HCT116 (cell line): Measurements from ENCODE around the gene ABCC11. TPM values are rescaled to one million over a fixed set of nuclear protein-coding genes. Genes with fewer than 3 reads are reported as not detected.
A peak's percentile ranks its signal among the peaks of the same experiment; 100 is the strongest.

Experiments
- ATAC-seq: fragments of 200-7000 bp; cut with Tn5 transposase; 2 replicates; pipeline ENCODE4 v1.9.1; 2020; ENCODE audit warnings: mild to moderate bottlenecking, moderate library complexity
- BruUV-seq: library from RNA; stranded (reverse); fragments of 400-500 nt; replicated peaks from 2 replicates; lab custom pipeline; 2021; lab: Mats Ljungman, UMichigan
- CTCF ChIA-PET: fragments of 300-600 bp; sonication (Branson Sonifier 250); formaldehyde crosslinking; loops from one replicate; lab custom pipeline; 2021; ENCODE audit warnings: antibody characterized with exemption; lab: Charles Lee
- POLR2A ChIA-PET: fragments of 300-600, 350-600 bp; sonication (Branson Sonifier 250); formaldehyde crosslinking; loops from one replicate; lab custom pipeline; 2021; ENCODE audit warnings: antibody characterized with exemption; lab: Charles Lee
- RAD21 ChIA-PET, 2 experiments: fragments of 300-600 bp; sonication (Branson Sonifier 250); formaldehyde crosslinking; loops; one replicate each; lab custom pipeline; 2023; ENCODE audit warnings: low total read pairs in 2 of 2; ENCODE audit not compliant: uncharacterized antibody in 2 of 2, unreplicated experiment in 2 of 2, low non-redundant PET in 1 of 2; lab: Charles Lee
- DNase-seq: peaks from one replicate; pipeline ENCODE4 v3.0.0-alpha.2; 2010; ENCODE audit warnings: low read depth, low spot score
- H2AFZ ChIP-seq: fragments of 200-600 bp; shearing (Covaris generic), sonication (generic); 2 replicates; pipeline ENCODE4 v1.6.1; 2017; ENCODE audit warnings: low read depth, mixed run types, mixed read lengths, antibody characterized with exemption, low read length; ENCODE audit not compliant: poor library complexity, severe bottlenecking
- H3K27ac ChIP-seq: 2 replicates; pipeline ENCODE4 v1.5.1; 2012; ENCODE audit warnings: low read depth, low read length
- H3K27me3 ChIP-seq: fragments of 200-600 bp; sonication (generic); 2 replicates; pipeline ENCODE4 v1.6.1; 2016; ENCODE audit warnings: mixed run types, low read length, mixed read lengths; ENCODE audit not compliant: insufficient read depth
- H3K36me3 ChIP-seq, 2 experiments: fragments of 200-500 bp in 1 of 2; fragments of 200-600 bp in 1 of 2; sonication (Bioruptor generic) in 1 of 2; sonication (generic) in 1 of 2; 2 replicates each; pipeline versions ENCODE4 v1.5.1 to v1.6.1; 2014 to 2016; ENCODE audit warnings: low read length in 2 of 2, inconsistent platforms in 1 of 2, mixed read lengths in 1 of 2, mixed run types in 1 of 2; ENCODE audit not compliant: insufficient read depth in 2 of 2, control insufficient read depth in 1 of 2
- H3K4me1 ChIP-seq, 2 experiments: fragments of 200-600 bp in 1 of 2; sonication (generic) in 1 of 2; 2 replicates each; pipeline versions ENCODE4 v1.5.1 to v1.6.1; 2012 to 2017; ENCODE audit warnings: low read length in 2 of 2, inconsistent platforms in 1 of 2, mild to moderate bottlenecking in 1 of 2, mixed read lengths in 1 of 2, mixed run types in 1 of 2, moderate library complexity in 1 of 2; ENCODE audit not compliant: insufficient read depth in 2 of 2, control insufficient read depth in 1 of 2
- H3K4me2 ChIP-seq: fragments of 200-600 bp; sonication (generic); 2 replicates; pipeline ENCODE4 v1.6.1; 2017; ENCODE audit warnings: mixed run types, low read length, mixed read lengths
- H3K4me3 ChIP-seq, 2 experiments: fragments of 200-600 bp in 1 of 2; sonication (generic) in 1 of 2; replicated peaks in 1 of 2; 2 replicates each; pipeline ENCODE4 v1.5.1; 2011 to 2016; ENCODE audit warnings: low read length in 2 of 2, control low read depth in 1 of 2, low read depth in 1 of 2, mild to moderate bottlenecking in 1 of 2, mixed read lengths in 1 of 2, mixed run types in 1 of 2
- H3K79me2 ChIP-seq: fragments of 200-600 bp; sonication (generic); 2 replicates; pipeline ENCODE4 v1.6.1; 2017; ENCODE audit warnings: mild to moderate bottlenecking, mixed run types, low read length, moderate library complexity, mixed read lengths; ENCODE audit not compliant: insufficient read depth
- H3K9ac ChIP-seq: fragments of 200-600 bp; sonication (generic); 2 replicates; pipeline ENCODE4 v1.6.1; 2016; ENCODE audit warnings: low read length, mixed read lengths
- H3K9me2 ChIP-seq: fragments of 200-600 bp; sonication (generic), shearing (Covaris generic); 2 replicates; pipeline ENCODE4 v1.6.1; 2017; ENCODE audit warnings: mixed run types, mild to moderate bottlenecking, moderate library complexity; ENCODE audit not compliant: insufficient read depth
- H3K9me3 ChIP-seq, 2 experiments: fragments of 200-500 bp in 1 of 2; fragments of 200-600 bp in 1 of 2; sonication (Bioruptor generic) in 1 of 2; sonication (generic) in 1 of 2; 2 replicates each; pipeline ENCODE4 v1.6.1; 2014 to 2017; ENCODE audit warnings: low read length in 2 of 2, mixed read lengths in 2 of 2, inconsistent platforms in 1 of 2, low read depth in 1 of 2, mild to moderate bottlenecking in 1 of 2, mixed run types in 1 of 2, moderate library complexity in 1 of 2; ENCODE audit not compliant: control insufficient read depth in 1 of 2, insufficient read depth in 1 of 2
- H4K20me1 ChIP-seq: fragments of 200-600 bp; sonication (generic), shearing (Covaris generic); 2 replicates; pipeline ENCODE4 v1.6.1; 2017; ENCODE audit warnings: mixed run types, mild to moderate bottlenecking, moderate library complexity; ENCODE audit not compliant: insufficient read depth
- CBX3 ChIP-seq: IDR thresholded peaks from 2 replicates; pipeline ENCODE4 v1.6.1; 2012; ENCODE audit warnings: low read depth
- CTCF ChIP-seq, 3 experiments: fragments of 200-600 bp in 1 of 3; sonication (generic) in 1 of 3; IDR thresholded peaks in 2 of 3; conservative IDR thresholded peaks in 1 of 3; 2 replicates each; pipeline ENCODE4 v1.5.1; 2012 to 2017; ENCODE audit warnings: low read depth in 2 of 3, low read length in 2 of 3, antibody characterized with exemption in 1 of 3, borderline replicate concordance in 1 of 3, control low read depth in 1 of 3, mild to moderate bottlenecking in 1 of 3, mixed read lengths in 1 of 3, mixed run types in 1 of 3, moderate library complexity in 1 of 3; ENCODE audit not compliant: insufficient read depth in 1 of 3
- ELF1 ChIP-seq: IDR thresholded peaks from 2 replicates; pipeline ENCODE4 v1.6.1; 2012; ENCODE audit warnings: low read depth, borderline replicate concordance
- FOSL1 ChIP-seq: IDR thresholded peaks from 2 replicates; pipeline ENCODE4 v1.6.1; 2012; ENCODE audit warnings: low read depth
- MAX ChIP-seq: IDR thresholded peaks from 2 replicates; pipeline ENCODE4 v1.6.1; 2012
- SP1 ChIP-seq: IDR thresholded peaks from 2 replicates; pipeline ENCODE4 v1.6.1; 2012; ENCODE audit warnings: low read depth
- SRF ChIP-seq: IDR thresholded peaks from 2 replicates; pipeline ENCODE4 v1.6.1; 2012; ENCODE audit warnings: low read depth
- ZFX ChIP-seq: fragments of 450-650 bp; IDR thresholded peaks from 2 replicates; pipeline ENCODE4 v1.6.1; 2017
- intact Hi-C: fragments of 100-400 bp; cut with micrococcal nuclease; formaldehyde crosslinking; loops from 2 replicates; pipeline ENCODE4 v1.10.0; 2022
- total RNA-seq: library from RNA; stranded (reverse); gene quantifications from one replicate; pipeline ENCODE4 v1.2.1, GENCODE V29; 2021; ENCODE audit not compliant: unreplicated experiment

Gene ABCC11
- total RNA-seq, 1 experiment from 2014 or later = 0.54 TPM

- peak; percentile 60; the same call in 1 of the 2 replicates for TF ChIP-seq SRF
- TF ChIP-seq ZFX = no peak
These were observed 89.0 kb downstream of the ABCC11 start (continued) for GRCh38 chr16:48158296-48158695.

- H3K27ac ChIP-seq = peak overlapping the region; percentile 33; the same call in 1 of the 2 replicates
- peak overlapping the region; percentile 61 for H3K4me2 ChIP-seq
- no peaks in the 10 kb centered on the region for H3K9me3 ChIP-seq
- ATAC-seq (peak; percentile 4; the same call in 1 of the 2 replicates), DNase-seq (no peak)
- H4K20me1 ChIP-seq = no peaks in the 10 kb centered on the region
- no peak overlapping the region for H2AFZ ChIP-seq
- POLR2A ChIA-PET = no interaction called here
- CTCF ChIA-PET = interaction anchor here (1.0 to 5.3 kb wide), 2 partner anchors 1016 to 1120 kb away, joined by 3 to 21 read pairs; no protein-coding TSS in a partner anchor
- no peaks in the 10 kb centered on the region for H3K27me3 ChIP-seq
- H3K79me2 ChIP-seq = no peaks in the 10 kb centered on the region
- intact Hi-C loops = loop anchor here (2.0 to 10.0 kb wide), 5 partner anchors 283 to 1211 kb away; partner anchors contain the start of gene NETO2
- no peaks in the 10 kb centered on the region for H3K36me3 ChIP-seq
- H3K4me1 ChIP-seq = peaks cover 14 to 34% of the 10 kb centered on the region in 2 experiments
- TF ChIP-seq CBX3 (no peak), ZFX (no peak), MAX (no peak), FOSL1 (no peak)
- H3K9me2 ChIP-seq = no peaks in the 10 kb centered on the region
- H3K4me3 ChIP-seq = peak overlapping the region in 1 of 2 experiments; percentile 13; a peak in 1 of 4 replicates
- no TSS peak for BruUV-seq
- RAD21 ChIA-PET = no interaction called here
- H3K9ac ChIP-seq = no peak overlapping the region
These were observed 89.5 kb downstream of the ABCC11 start for GRCh38 chr16:48157794-48158193.

GRCh38 chr16:48157302-48157701 lies 90.0 kb downstream of the ABCC11 start:
- Histone ChIP-seq H3K9me3 (no peaks in the 10 kb centered on the region), H2AFZ (peak overlapping the region; percentile 42), H4K20me1 (no peaks in the 10 kb centered on the region), H3K4me3 (no peak overlapping the region), H3K9me2 (no peaks in the 10 kb centered on the region), H3K4me2 (peak overlapping the region; percentile 61), H3K36me3 (no peaks in the 10 kb centered on the region), H3K9ac (no peak overlapping the region), H3K79me2 (no peaks in the 10 kb centered on the region), H3K4me1 (peaks cover 14 to 34% of the 10 kb centered on the region in 2 experiments), H3K27ac (no peak overlapping the region), H3K27me3 (no peaks in the 10 kb centered on the region)
- no peak for TF ChIP-seq ELF1
- TF ChIP-seq CTCF (IDR thresholded peaks at IDR 0.05 in 2 of 3, conservative IDR thresholded peaks at IDR 0.05 in 1 of 3; ENCODE audit: borderline replicate concordance in 1 of 3, insufficient read depth in 1 of 3, low read depth in 2 of 3, low read length in 2 of 3) = no peak
- TF ChIP-seq SP1 = no peak
- ATAC-seq = no peak
- no TSS peak for BruUV-seq
- DNase-seq = no peak
- RAD21 ChIA-PET = no interaction called here
- POLR2A ChIA-PET = no interaction called here
- CTCF ChIA-PET = interaction anchor here (1.5 to 5.3 kb wide), 2 partner anchors 8 to 1016 kb away, joined by 5 to 21 read pairs; no protein-coding TSS in a partner anchor
- intact Hi-C loops = loop anchor here (2.0 to 10.0 kb wide), 5 partner anchors 283 to 1211 kb away; partner anchors contain the start of gene NETO2
